Astrocyte (in vitro differentiated cells and primary cell): ENCODE measurements around the gene TSSK1B. TPM values are rescaled to one million over a fixed set of nuclear protein-coding genes. Genes with fewer than 3 reads are reported as not detected.

ENCODE experiments used
- DNase-seq: peaks from one replicate; pipeline ENCODE4 v3.0.0-alpha.2; 2010; ENCODE audit warnings: low read depth
- FAIRE-seq: peaks from 2 replicates; lab custom pipeline; 2011; peaks lifted over from hg19 to GRCh38; lab: Jason Lieb, UNC
- H2AFZ ChIP-seq: 2 replicates; pipeline ENCODE4 v1.6.0; 2012; ENCODE audit warnings: low read depth, low read length, inconsistent platforms
- H3K27ac ChIP-seq: 2 replicates; pipeline ENCODE4 v1.5.1; 2011; ENCODE audit warnings: low read depth, low read length, inconsistent platforms
- H3K27me3 ChIP-seq: 2 replicates; pipeline ENCODE4 v1.6.0; 2011; ENCODE audit warnings: low read length, inconsistent platforms; ENCODE audit not compliant: insufficient read depth
- H3K36me3 ChIP-seq: 2 replicates; pipeline ENCODE4 v1.5.1; 2011; ENCODE audit warnings: low read length, inconsistent platforms; ENCODE audit not compliant: insufficient read depth
- H3K4me1 ChIP-seq: 2 replicates; pipeline ENCODE4 v1.5.1; 2011; ENCODE audit warnings: low read length, inconsistent platforms; ENCODE audit not compliant: insufficient read depth
- H3K4me2 ChIP-seq: 2 replicates; pipeline ENCODE4 v1.6.0; 2012; ENCODE audit warnings: low read length, inconsistent platforms
- H3K4me3 ChIP-seq: 2 replicates; pipeline ENCODE4 v1.5.1; 2011; ENCODE audit warnings: low read depth, mild to moderate bottlenecking, low read length, inconsistent platforms; ENCODE audit not compliant: insufficient read depth
- H3K79me2 ChIP-seq: 2 replicates; pipeline ENCODE4 v1.6.0; 2012; ENCODE audit warnings: mild to moderate bottlenecking, low read length, inconsistent platforms; ENCODE audit not compliant: insufficient read depth
- H3K9ac ChIP-seq: 2 replicates; pipeline ENCODE4 v1.6.0; 2012; ENCODE audit warnings: mild to moderate bottlenecking, low read length, inconsistent platforms
- H3K9me3 ChIP-seq: 2 replicates; pipeline ENCODE4 v1.5.1; 2012; ENCODE audit warnings: low read depth, mild to moderate bottlenecking, low read length, inconsistent platforms; ENCODE audit not compliant: insufficient read depth
- H4K20me1 ChIP-seq: 2 replicates; pipeline ENCODE4 v1.6.0; 2012; ENCODE audit warnings: low read length, inconsistent platforms; ENCODE audit not compliant: insufficient read depth
- H3K27ac Mint-ChIP-seq: one replicate; pipeline ENCODE4 v1.8.0; 2021; ENCODE audit warnings: mild to moderate bottlenecking, mixed read lengths; ENCODE audit not compliant: unreplicated experiment
- H3K27me3 Mint-ChIP-seq: one replicate; pipeline ENCODE4 v1.8.0; 2021; ENCODE audit warnings: low read depth, mixed read lengths; ENCODE audit not compliant: unreplicated experiment
- H3K36me3 Mint-ChIP-seq: one replicate; pipeline ENCODE4 v1.8.0; 2021; ENCODE audit warnings: low read depth, mixed read lengths; ENCODE audit not compliant: unreplicated experiment
- H3K4me1 Mint-ChIP-seq: one replicate; pipeline ENCODE4 v1.8.0; 2021; ENCODE audit warnings: low read depth, mixed read lengths; ENCODE audit not compliant: unreplicated experiment
- H3K4me3 Mint-ChIP-seq: one replicate; pipeline ENCODE4 v1.8.0; 2021; ENCODE audit warnings: mild to moderate bottlenecking, moderate library complexity, mixed read lengths; ENCODE audit not compliant: unreplicated experiment
- H3K9me3 Mint-ChIP-seq: one replicate; pipeline ENCODE4 v1.8.0; 2021; ENCODE audit warnings: mild to moderate bottlenecking, mixed read lengths; ENCODE audit not compliant: unreplicated experiment
- EZH2 ChIP-seq: IDR thresholded peaks from 2 replicates; pipeline ENCODE4 v1.6.1; 2012; ENCODE audit warnings: mild to moderate bottlenecking, low read length, inconsistent platforms; ENCODE audit not compliant: insufficient read depth
- total RNA-seq: library from RNA; stranded (reverse); gene quantifications from 2 replicates; pipeline ENCODE4 v1.2.1, GENCODE V29; 2021
- TF ChIP-seq, protein P1 (sequence below): IDR thresholded peaks from 2 replicates; pipeline ENCODE4 v1.5.1; 2011; ENCODE audit warnings: low read depth, mild to moderate bottlenecking, inconsistent platforms, low read length, moderate library complexity; ENCODE audit not compliant: insufficient read depth

The TSSK1B gene
- total RNA-seq, 1 donor from 2014 or later = 0.20 TPM

DNA sequence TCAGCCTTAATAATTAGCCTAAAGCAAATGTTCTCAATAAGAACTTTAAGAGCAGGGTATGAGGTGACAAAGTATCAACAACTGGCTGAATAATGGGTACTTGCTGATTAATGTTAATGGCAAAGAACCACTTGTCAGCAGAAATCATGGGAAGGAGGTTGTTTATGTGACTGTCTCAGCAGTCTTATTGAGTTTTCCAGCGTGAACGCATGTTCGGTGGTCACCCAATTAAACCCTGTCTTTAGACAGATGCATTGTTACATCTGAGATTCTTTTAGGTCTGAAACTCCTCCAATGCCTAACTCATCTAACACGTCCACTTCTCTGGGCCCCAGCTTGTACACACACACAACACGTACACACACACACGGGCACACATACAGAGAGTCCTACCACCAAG, 18.2 kb upstream of the TSSK1B start:
- H3K27ac ChIP-seq = no peak overlapping the region
- H3K4me3 ChIP-seq = no peak overlapping the region
- DNase-seq (no peak), FAIRE-seq (no peak)
- H3K4me1 ChIP-seq = no peaks in the 10 kb centered on the region
- H3K4me2 ChIP-seq = no peak overlapping the region
- no peak overlapping the region for H3K4me3 Mint-ChIP-seq
- H3K27ac Mint-ChIP-seq = no peak overlapping the region
- H2AFZ ChIP-seq = no peak overlapping the region
- no peaks in the 10 kb centered on the region for H4K20me1 ChIP-seq
- no peak overlapping the region for H3K9ac ChIP-seq
- H3K36me3 ChIP-seq = no peaks in the 10 kb centered on the region
- peaks cover 4% of the 10 kb centered on the region for H3K36me3 Mint-ChIP-seq
- H3K27me3 ChIP-seq = no peaks in the 10 kb centered on the region
- no peaks in the 10 kb centered on the region for H3K9me3 ChIP-seq
- H3K4me1 Mint-ChIP-seq = no peaks in the 10 kb centered on the region
- H3K27me3 Mint-ChIP-seq = no peaks in the 10 kb centered on the region
- TF ChIP-seq, protein P1, sequence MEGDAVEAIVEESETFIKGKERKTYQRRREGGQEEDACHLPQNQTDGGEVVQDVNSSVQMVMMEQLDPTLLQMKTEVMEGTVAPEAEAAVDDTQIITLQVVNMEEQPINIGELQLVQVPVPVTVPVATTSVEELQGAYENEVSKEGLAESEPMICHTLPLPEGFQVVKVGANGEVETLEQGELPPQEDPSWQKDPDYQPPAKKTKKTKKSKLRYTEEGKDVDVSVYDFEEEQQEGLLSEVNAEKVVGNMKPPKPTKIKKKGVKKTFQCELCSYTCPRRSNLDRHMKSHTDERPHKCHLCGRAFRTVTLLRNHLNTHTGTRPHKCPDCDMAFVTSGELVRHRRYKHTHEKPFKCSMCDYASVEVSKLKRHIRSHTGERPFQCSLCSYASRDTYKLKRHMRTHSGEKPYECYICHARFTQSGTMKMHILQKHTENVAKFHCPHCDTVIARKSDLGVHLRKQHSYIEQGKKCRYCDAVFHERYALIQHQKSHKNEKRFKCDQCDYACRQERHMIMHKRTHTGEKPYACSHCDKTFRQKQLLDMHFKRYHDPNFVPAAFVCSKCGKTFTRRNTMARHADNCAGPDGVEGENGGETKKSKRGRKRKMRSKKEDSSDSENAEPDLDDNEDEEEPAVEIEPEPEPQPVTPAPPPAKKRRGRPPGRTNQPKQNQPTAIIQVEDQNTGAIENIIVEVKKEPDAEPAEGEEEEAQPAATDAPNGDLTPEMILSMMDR = no peak
- no peak for TF ChIP-seq EZH2
- no peaks in the 10 kb centered on the region for H3K79me2 ChIP-seq
- H3K9me3 Mint-ChIP-seq = no peaks in the 10 kb centered on the region

GRCh38 chr5:113451797-113452196, 17.0 kb upstream of the TSSK1B start:
- H4K20me1 ChIP-seq = no peaks in the 10 kb centered on the region
- H3K27ac Mint-ChIP-seq = no peak overlapping the region

DNA sequence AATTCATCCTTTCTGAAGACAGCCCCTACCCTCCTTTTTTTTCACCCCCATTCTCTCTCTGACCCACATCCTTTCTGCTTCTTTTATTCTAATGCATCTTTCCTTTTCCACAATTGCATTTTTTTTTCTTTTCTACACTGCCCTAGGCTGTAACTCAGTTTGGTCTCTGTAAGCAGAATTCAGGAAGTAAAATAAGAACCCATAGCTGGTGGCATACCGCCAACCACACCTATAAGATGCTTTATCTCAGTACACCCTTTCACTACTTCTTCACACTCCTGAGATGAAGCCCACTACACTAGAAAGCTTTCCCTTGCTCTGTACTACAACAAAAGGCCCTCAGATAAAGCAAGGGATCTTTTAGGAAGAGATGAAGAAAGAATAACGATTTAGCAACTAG, 16.1 kb upstream of the TSSK1B start:
- H3K4me2 ChIP-seq = no peak overlapping the region
- TF ChIP-seq, protein P1 = no peak
- TF ChIP-seq EZH2 = no peak
- H3K27me3 ChIP-seq = no peaks in the 10 kb centered on the region
- H3K9me3 ChIP-seq = no peaks in the 10 kb centered on the region
- no peaks in the 10 kb centered on the region for H3K27me3 Mint-ChIP-seq
- no peak for DNase-seq
- no peaks in the 10 kb centered on the region for H3K4me1 ChIP-seq
- no peak overlapping the region for H3K27ac ChIP-seq
- no peak overlapping the region for H3K27ac Mint-ChIP-seq
- H3K9ac ChIP-seq = no peak overlapping the region
- H3K9me3 Mint-ChIP-seq = no peaks in the 10 kb centered on the region
- no peak for FAIRE-seq
- peaks cover 2% of the 10 kb centered on the region for H3K4me1 Mint-ChIP-seq
- no peaks in the 10 kb centered on the region for H3K36me3 ChIP-seq
- peaks cover 11% of the 10 kb centered on the region for H3K36me3 Mint-ChIP-seq
- no peak overlapping the region for H3K4me3 Mint-ChIP-seq
- no peak overlapping the region for H3K4me3 ChIP-seq
- H2AFZ ChIP-seq = no peak overlapping the region
- H4K20me1 ChIP-seq = no peaks in the 10 kb centered on the region
- no peaks in the 10 kb centered on the region for H3K79me2 ChIP-seq

More at GRCh38 chr5:113451797-113452196, 17.0 kb upstream of the TSSK1B start:
- no peak overlapping the region for H3K27ac ChIP-seq
- no peak overlapping the region for H3K4me2 ChIP-seq
- no peaks in the 10 kb centered on the region for H3K36me3 ChIP-seq
- H3K27me3 ChIP-seq = no peaks in the 10 kb centered on the region
- no peak overlapping the region for H3K4me3 ChIP-seq
- no peaks in the 10 kb centered on the region for H3K79me2 ChIP-seq
- H3K9me3 ChIP-seq = no peaks in the 10 kb centered on the region
- DNase-seq = no peak
- Mint-ChIP-seq H3K4me1 (peaks cover 2% of the 10 kb centered on the region), H3K4me3 (no peak overlapping the region), H3K36me3 (peaks cover 6% of the 10 kb centered on the region), H3K9me3 (no peaks in the 10 kb centered on the region), H3K27me3 (no peaks in the 10 kb centered on the region)
- H3K9ac ChIP-seq = no peak overlapping the region
- no peak for FAIRE-seq
- no peaks in the 10 kb centered on the region for H3K4me1 ChIP-seq
- TF ChIP-seq, protein P1 = no peak
- no peak for TF ChIP-seq EZH2
- H2AFZ ChIP-seq = no peak overlapping the region
